Activated CD4-positive, alpha-beta T cell treated with anti-CD3 and anti-CD28 coated beads, Interleukin-2, Interleukin-4, amounts not matched to agents 100 ng/mL and 50 ng/mL, durations not matched to agents 16 hours and 8 hours (primary cell): Measurements from ENCODE around the gene FNDC1.

Source experiments
- DNase-seq: peaks from one replicate; pipeline ENCODE4 v3.0.0-alpha.2; 2020; ENCODE audit warnings: low spot score

Gene FNDC1

GRCh38 chr6:159212525-159213280 lies 43.5 kb downstream of the FNDC1 start:
- no peak for DNase-seq

GRCh38 chr6:159213405-159213804 lies 44.2 kb downstream of the FNDC1 start:
- DNase-seq, result no peak

- DNase-seq, result no peak
Observed at GRCh38 chr6:159214281-159214680, 45.1 kb downstream of the FNDC1 start.

- peak; percentile 11 for DNase-seq
Observed at GRCh38 chr6:159217595-159218275, 48.5 kb downstream of the FNDC1 start.

- DNase-seq, result no peak
Observed at GRCh38 chr6:159220093-159220492, 50.9 kb downstream of the FNDC1 start.

- no peak for DNase-seq
Observed at GRCh38 chr6:159221486-159222170, 52.4 kb downstream of the FNDC1 start.

GRCh38 chr6:159224452-159224851 lies 55.3 kb downstream of the FNDC1 start:
- no peak for DNase-seq

GRCh38 chr6:159229651-159230051 lies 60.5 kb downstream of the FNDC1 start:
- DNase-seq, result no peak

- DNase-seq, result no peak
Observed at GRCh38 chr6:159232106-159232645, 63.0 kb downstream of the FNDC1 start.

- no peak for DNase-seq
Observed at GRCh38 chr6:159232751-159233150, 63.6 kb downstream of the FNDC1 start.

- DNase-seq, result no peak
Observed at GRCh38 chr6:159233365-159234101, 64.3 kb downstream of the FNDC1 start.

GRCh38 chr6:159234102-159234553 lies 64.9 kb downstream of the FNDC1 start:
- no peak for DNase-seq

- DNase-seq, result no peak
Observed at GRCh38 chr6:159238920-159239558, 69.8 kb downstream of the FNDC1 start.

GRCh38 chr6:159249128-159249527 lies 79.9 kb downstream of the FNDC1 start:
- DNase-seq, result no peak

- DNase-seq, result no peak
Observed at GRCh38 chr6:159249752-159250151, 80.6 kb downstream of the FNDC1 start.

GRCh38 chr6:159250633-159251032 lies 81.4 kb downstream of the FNDC1 start:
- DNase-seq, result no peak

GRCh38 chr6:159252955-159253508 lies 83.8 kb downstream of the FNDC1 start:
- DNase-seq, result peak; percentile 41

- no peak for DNase-seq
Observed at GRCh38 chr6:159254186-159254585, 85.0 kb downstream of the FNDC1 start.

- DNase-seq, result no peak
Observed at GRCh38 chr6:159255434-159255951, 86.3 kb downstream of the FNDC1 start.

- no peak for DNase-seq
Observed at GRCh38 chr6:159256128-159256527, 86.9 kb downstream of the FNDC1 start.

- DNase-seq, result no peak
Observed at GRCh38 chr6:159257846-159258245, 88.6 kb downstream of the FNDC1 start.
